GM18867 (cell line): ENCODE results near the gene KRT12.
"Not testable (repeated sequence)": the region's sequence is repeated elsewhere in the genome, so short reads cannot be mapped to it uniquely, and the experiment has no call there.

Source experiments
- ATAC-seq: cut with Tn5 transposase; IDR thresholded peaks from one replicate; pipeline ENCODE4 v1.9.1; 2021; ENCODE audit warnings: mild to moderate bottlenecking, moderate library complexity; ENCODE audit not compliant: unreplicated experiment

The KRT12 gene

DNA sequence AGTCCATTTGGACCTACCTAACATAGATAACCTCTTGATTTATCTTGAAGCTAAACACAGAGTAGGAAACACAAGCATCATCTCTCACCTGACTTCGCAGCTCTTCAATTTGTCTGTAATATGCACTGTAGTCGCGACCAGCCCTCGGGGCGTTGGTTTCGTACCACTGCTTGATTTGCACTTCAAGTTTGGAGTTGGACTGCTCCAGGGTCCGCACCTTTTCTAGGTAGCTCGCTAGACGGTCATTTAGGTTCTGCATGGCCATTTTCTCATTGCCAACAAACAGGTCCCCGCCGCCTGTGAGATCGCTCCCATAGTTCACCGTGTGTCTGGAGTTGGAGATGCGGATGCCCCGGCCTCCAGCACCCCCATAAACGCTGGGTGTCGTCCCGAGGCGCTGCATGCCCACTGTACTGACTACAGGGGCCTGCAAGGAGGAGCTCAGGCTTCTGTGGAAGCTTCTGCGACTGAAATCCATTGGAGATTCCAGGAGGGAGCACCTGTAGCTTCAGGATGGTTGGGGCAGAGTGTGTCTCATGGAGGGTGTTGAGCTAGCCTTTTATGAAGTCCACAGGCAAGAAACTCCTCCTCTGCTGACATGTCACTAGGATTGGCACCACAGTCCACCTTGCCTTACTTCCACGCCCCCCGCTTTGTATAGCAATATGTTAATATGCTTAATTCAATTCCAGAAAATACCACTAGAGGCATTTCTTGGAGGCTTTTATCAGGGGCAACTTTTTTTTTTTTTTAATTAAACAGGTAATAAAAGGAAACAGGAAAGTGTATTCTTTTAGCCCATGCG lies 17.9 kb upstream of the KRT12 start, which contains the start of gene KRT20:
Gene KRT20 (minus strand): TSS at position 535 of the 805 bp plus-strand sequence. CDS start 57 bp downstream, at position 478.
- ATAC-seq: no peak

DNA sequence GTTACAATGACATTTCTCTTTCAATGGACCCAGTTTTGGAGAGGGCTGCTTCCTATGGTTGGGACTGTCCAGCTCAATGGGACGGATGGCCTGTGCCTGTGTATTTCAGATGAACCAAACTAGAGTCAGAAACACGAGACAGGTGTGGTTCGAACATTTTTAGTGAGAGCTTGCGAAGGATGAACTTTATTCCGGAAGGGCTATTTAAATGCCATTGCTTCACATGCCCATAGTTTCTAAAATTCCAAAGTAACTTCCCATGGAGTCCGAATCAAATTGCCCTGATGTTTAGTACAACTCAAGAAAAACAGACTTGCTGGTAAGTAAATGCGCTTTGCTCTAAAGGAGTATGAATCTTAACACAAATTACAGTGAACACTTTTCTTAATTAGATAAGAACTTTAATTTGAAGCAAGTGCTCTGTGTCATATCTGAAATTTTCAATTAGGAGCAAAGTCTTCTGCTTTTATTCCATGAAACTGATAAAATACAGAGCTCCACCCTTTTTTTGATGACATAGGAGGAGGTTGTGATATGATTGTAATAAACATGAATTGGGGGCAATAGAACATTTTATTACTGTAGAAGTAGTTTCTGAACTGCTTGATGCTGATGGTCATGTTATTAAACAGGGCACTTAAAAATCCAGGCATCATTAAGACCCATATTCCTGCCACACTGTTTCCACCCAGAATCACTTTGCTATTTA lies 16.8 kb upstream of the KRT12 start:
- no peak for ATAC-seq

DNA sequence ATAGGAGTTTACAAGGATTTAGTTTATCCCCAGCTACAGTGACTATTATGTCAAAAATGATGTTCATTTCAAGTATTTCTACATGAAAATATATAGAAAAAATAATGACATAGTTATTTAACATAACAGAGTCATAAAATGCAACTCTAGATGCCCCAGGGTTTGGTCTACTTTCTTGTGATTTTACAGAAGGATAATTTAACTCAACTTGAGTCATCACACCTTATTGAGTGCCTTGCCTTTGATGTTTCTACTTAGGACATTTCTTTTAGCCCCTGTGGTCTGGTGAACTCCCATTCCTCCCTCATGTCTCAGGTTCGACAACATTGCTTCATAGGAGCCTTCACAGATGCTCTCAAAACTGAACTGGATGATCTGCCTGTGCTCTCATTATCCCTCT lies 16.0 kb upstream of the KRT12 start:
- no peak for ATAC-seq

DNA sequence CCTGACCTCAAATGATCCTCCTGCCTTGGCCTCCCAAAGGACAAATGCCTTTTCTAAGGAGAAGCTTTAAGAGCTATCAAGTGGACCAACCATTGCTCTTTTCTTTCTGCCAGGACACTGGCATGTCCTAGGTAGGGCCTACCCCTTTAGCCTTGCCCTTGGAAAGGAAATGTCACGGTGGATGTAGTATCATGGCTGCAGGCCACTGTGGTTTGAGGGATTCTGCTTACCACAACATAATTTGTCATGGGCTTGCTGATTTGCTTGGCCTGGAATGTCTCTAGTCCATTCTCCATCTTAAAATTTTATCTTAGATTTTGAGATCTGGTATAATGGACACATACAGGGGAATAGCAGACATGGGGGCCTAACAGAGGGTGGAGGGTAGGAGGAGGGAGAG lies 12.0 kb upstream of the KRT12 start:
- ATAC-seq: no peak

DNA sequence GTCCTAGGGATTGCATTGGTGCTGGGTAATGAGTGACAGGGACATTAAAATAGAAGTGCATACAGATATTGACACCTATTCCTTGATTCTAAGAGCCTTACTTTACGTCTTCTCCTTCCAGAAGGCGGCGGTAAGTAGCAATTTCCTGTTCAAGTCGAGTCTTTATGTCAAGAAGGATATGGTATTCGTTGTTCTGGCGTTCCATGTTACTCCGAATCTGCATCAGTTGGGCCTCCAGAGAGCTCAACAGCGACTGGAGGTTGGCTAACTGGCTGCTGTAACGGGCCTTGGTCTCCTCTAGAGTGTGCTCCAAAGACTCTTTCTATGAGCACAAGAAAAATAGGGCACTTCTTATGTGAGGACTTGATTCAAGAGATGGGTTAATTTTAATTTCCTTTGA lies 11.0 kb upstream of the KRT12 start:
- ATAC-seq: no peak

DNA sequence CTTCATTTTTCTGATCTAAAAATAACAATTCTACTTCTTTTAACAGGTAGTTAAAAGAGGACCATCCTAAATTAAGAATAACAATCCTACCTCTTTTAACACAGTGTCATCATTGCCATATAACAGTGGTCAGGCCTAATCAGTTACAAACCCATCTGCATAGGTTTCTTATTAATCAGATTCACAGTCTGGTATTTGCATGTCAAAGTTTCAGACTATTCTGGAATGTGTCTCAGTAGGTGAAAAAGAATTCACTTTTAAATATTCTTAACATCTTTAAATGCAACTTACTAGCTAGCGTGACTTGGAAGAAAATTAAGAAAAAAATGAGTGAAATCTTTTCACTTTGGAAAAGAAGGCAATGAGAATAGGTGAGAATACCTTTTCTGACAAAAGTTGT lies 6.8 kb upstream of the KRT12 start:
- no peak for ATAC-seq

DNA sequence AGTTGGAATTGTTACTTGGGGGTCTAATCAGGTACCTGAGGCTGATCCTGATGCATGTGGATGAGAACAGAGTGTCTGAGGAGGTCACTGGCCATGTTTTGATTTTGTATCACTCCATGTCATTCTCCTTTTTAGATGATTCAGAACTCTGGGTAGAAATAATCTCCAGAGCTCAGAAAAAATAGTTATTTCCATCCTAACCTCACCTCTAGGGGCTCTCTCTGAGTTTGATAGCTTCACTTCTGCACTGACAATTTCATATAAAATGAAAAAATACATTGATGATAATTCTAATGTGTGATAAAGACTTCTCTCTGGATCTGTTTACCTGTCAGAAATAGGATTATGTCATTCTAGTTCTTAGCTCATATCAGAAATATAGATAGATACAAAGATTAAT lies 6.2 kb upstream of the KRT12 start:
- ATAC-seq: no peak

DNA sequence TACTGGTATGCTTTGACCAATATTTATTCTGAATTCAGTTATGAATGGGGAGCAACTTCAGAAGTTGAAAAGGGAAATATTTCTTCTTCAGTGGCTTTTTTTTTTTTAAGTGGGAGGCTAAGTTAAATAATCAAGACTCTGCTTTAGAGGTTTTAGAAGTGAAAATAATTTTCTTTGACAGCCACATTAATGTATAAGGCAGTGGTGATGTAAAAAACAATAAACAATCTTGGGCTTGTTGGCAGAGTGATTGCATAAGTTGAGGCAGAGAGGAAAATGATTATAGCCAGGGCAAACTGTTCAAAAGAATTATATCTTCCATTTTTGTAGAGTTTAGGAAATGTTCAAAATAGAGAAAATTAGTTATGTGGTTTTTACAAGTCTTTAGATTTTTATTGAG lies 5.4 kb upstream of the KRT12 start:
- no peak for ATAC-seq

DNA sequence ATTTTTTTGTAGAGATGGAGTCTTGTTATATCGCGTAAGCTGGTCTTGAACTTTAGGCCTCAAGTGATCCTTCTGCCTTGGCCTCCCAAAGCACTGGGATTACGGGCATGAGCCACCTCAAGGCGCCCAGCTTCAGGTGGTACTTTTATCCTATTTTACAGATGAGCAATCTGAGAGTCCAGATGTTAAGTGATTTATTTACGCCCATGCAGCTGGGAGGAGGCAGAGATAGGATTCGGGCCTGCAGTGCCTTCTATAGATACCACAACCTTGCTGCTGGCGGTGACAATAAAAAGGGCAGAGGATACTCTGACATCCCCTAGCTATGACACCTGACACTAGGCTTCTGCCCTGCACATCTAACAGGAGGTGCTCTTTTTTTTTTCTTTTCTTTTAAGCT lies 4.3 kb upstream of the KRT12 start:
- ATAC-seq: no peak

DNA sequence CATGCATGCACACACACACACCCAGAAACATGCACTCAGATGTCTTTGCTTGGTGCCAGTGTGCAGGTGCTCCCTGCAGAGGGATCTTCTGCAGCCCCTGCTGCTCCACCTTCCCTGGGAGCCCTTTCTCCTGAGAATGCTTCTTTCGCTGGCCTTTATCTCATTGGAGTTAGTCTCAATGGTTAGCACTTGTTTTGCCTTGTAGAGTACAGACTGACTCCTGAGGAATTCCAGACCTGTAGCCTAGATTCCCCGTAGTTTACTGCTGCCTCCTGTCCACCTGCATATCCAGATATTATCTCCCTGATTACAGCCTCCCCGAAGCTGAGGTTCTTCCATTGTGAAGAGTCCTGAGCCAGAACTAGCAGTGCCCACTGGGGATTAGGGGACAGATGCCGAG lies 3.1 kb upstream of the KRT12 start:
- no peak for ATAC-seq

DNA sequence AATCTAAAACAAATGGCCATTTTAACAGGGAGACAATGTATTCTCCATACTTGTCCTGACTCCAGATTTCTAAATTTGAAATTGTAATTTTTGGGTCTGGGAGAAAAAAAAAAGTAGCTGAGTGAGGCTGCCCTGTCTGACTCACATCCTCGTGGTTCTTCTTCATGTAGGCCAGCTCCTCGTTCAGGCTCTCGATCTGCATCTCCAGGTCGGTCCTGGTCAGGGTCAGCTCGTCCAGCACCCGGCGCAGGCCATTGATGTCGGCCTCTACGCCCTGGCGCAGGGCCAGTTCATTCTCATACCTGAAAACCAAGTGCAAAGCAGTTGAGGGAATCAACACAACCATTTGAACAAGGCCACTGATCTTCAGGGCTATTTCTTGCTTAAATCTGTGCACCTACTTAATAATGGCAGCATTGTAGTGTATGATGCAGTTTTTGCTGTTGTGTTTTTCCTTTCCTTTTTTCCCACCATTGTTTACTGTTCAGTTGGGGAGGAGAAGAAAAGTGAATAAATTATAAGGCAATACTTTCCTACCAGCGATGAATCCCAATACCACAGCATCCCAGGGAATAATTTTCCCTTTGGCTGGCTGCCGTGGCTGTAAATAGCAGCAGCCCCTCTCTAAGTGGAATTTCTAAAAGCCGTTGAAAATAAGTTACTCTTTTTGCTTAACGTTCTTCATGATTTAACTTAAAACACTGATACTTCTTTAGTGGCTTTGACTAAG lies 2.2 kb downstream of the KRT12 start:
- no peak for ATAC-seq

DNA sequence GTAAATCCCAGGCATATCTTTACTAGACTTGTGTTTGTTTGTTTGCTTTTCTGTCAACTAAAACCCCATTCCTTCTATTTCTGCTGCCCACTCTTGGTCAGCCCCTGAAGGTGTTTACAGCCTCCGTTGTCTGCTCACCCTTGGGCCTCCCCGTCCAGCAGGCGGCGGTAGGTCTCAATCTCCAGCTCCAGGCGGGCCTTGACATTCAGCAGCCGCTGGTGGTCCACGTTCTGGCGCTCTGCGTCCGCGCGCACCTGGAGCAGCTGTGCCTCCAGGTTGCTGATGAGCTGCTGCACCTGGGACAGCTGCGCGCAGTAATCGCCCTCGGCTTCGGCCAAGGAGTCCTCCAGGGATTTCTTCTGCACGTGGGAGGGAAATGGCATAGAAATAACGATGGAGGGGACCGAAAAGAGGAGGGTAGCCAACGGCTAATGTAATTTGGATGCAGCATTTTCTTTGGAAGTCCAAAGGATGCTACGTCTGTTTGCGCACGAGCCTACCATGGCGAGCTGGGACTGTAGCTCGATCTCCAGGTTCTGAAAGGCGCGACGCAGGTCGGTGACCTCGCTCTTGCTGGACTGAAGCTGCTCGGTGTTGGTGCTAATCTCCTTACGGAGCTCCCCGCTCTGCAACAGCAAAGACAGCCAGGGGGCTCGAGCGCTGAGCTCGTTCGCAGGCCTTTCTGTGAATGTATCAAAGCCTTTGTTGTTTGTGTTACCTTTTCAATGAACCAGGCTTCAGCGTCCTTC lies 3.9 kb downstream of the KRT12 start:
- ATAC-seq: no peak

DNA sequence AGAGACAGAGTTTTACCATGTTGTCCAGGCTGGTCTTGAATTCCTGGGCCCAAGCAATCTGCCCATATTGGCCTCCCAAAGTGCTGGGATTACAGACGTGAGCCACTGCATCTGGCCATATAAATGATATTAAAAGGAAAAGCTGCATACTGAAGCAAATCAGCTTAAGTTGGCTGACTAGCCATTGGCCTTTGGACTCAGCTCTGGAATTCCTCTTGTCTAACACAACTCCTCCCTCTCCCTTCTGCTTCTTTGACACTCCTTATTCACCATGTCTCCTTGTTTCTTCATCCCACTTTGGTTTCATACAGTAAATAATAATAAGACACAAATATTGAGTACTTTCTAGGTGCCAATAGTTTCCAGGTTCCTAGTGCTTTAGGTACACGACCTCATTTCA lies 7.5 kb downstream of the KRT12 start:
- no peak for ATAC-seq

DNA sequence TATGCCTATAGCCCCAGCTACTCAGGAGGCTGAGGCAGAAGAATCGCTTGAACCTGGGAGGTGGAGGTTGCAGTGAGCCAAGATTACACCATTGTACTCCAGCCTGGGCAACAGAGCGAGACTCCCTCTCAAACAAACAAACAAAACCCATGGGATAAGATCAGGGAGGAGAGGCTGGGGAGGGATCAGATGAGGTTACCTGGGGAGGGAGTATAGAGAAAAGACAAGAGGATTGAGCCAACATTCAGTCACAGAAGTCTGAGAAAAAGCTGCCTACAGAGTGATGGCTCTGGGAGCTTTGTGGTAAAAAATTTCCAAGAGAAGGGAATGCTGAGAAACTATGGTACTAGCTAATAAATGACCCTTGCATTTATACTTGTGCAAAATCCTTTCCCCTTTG lies 8.4 kb downstream of the KRT12 start:
- not testable (repeated sequence) for ATAC-seq

DNA sequence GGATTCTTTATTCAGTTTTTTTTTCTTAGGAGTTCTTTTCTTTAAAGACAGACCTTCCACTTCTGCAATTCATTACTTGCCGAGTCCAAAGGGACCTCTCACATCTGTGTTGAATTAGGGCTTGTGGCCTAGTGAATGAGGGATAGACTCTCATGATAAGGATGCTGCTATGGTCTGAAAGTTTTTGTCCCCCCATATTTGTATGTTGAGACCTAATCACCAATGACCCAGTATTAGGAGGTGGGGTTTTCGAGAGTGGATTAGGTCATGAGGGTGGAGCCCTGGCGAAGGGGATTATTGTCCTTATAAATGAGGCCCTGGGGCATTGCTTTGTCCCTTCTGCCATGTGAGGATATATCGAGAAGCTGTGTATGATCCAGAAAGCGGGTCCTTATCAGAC lies 9.5 kb downstream of the KRT12 start:
- ATAC-seq: no peak

DNA sequence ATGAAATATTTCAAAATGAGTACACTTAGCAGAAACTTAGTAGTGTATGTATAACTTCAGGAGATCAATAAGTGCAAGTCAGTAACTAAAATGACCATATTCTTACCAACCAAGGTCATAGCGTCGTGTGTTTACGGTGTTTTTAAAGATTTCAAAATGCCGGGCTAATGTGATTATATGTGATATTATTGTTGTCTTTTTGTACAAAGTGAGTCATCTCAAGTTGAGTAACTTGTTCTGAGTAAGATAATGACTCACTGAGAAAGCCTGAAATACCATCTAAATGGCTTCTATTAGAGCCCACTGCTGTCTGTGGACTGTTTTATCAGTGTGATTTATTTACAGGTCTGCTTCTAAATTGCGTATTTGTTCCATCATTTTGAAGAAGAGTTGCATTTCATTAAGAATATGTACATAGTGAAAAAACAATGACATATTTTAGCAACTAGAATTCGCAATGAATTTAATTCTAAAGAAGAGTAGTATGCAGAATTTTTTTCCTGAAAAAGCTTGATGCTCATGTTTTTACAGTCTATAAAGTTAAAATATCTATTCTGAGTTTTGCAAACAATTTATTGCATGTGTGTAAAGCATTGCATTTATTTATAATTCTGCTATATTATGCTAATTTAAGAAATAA lies 12.7 kb downstream of the KRT12 start:
- ATAC-seq: no peak

DNA sequence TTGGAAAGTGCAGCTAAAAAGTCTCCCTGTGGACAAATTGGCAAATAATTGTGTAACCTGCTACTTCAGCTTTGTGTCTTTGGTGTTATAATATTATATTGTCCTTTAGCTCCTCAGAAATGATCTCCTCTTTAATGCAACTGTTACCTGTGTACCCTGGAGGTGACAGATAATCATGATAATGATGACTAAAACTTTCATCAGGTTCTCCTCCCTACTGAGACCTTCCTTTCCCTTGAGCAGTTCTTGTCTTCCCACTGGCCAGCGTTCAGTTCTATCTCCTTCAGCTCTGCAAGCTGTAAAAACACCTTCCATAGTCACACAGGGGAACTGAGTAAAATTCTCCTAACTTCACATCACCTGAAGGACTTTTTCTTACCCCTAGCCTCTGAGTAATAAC lies 14.7 kb downstream of the KRT12 start:
- ATAC-seq: no peak

DNA sequence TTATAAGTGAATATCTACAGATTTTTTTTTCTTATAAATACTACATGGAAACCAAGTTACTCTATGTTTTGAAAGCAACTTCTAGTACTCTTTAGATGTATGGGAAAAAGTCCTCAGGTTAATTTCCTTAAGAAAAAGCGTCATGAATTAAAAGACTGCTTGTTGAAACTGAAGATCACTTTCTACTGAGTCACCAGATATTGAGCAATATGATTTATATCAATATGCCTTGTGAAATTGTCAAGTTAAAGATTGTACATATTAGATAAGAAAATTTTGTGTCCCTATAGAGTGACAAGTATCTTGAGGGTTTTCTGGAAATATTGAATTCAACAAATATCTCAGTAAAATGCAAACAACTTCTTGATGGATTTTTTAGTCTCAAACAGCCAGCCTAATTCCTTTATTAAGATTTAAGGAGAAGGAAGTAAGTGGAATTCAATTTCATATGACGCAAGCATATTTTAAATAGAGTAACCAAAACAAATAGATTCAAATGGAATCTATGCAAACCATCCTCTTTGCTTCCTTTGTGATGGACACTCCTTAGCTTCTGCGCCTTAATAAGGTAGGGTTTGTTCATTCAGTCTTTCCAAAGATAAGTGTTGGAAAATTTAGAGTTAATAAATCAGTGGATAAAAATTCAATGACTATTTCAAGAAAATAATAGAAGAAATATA lies 16.6 kb downstream of the KRT12 start:
- ATAC-seq: no peak

DNA sequence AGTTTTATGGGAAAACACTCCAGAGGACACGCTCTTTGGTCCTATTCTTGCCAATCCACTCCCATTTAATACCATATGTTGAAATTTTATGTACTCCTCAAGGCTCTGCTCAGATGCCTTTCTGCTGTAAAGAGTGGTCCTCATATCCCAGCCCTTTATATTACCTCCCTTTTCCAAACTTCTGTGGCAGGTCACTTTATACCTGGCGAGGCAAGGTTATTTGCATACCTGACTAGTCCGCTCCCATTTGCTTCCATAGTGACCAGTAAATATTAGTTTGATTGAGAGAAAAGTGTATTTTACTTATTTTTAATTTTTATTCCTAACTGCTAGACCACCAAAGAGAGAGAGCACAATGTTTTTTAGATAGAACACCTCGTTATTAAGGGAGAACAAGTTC lies 17.3 kb downstream of the KRT12 start:
- no peak for ATAC-seq

DNA sequence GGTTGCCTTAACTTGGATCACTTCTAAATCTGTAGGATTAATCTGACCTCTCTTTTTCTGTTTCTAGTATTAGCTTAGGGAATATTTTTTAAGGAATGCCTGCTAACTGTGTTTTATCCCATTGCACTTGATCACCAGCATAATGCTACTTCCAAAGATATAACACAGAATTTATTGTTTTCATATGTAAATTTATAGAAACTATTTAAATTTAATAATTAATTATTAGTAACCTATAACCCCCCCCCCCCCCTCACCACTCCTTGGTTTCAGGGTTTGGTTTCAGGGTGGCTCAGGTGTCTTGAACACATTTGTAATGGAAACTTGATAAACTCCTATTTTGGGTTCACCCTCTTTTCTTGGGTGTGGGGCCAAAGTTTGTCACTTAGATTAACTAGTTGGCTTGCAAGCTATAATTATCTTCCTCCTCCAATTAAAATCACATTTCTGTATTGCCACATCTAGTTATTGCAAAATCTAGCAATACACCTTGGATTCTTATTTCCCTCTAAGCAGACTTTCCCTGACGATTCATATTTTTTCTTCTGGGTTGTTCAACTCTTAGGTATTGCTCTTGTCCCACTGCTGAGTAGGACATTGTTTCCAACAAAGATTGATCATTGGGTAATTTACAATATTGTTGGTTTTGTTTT lies 18.3 kb downstream of the KRT12 start:
- no peak for ATAC-seq
